A549 treated with ZK216348 at 1 μM for 4 hours (cell line): ENCODE data around the gene TEKT2. TPM values are rescaled to one million over a fixed set of nuclear protein-coding genes. Genes with fewer than 3 reads are reported as not detected.

ENCODE experiments used
- total RNA-seq: library from RNA; stranded (reverse); fragments of 200-300 nt; extraction: Qiagen RNA extraction; gene quantifications from 5 replicates; pipeline ENCODE4 v1.2.3, GENCODE V29; 2022; ENCODE audit warnings: low read depth

The TEKT2 gene, protein sequence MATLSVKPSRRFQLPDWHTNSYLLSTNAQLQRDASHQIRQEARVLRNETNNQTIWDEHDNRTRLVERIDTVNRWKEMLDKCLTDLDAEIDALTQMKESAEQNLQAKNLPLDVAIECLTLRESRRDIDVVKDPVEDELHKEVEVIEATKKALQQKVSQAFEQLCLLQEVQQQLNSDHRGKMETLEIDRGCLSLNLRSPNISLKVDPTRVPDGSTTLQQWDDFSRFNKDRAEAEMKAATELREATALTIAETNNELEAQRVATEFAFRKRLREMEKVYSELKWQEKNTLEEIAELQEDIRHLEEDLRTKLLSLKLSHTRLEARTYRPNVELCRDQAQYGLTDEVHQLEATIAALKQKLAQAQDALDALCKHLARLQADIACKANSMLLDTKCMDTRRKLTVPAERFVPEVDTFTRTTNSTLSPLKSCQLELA
- total RNA-seq: not detected in 5 replicates

GRCh38 chr1:36083635-36084496, at the start of gene TEKT2:
Gene TEKT2 (plus strand): TSS chr1:36084094. CDS start chr1:36084922, 828 bp downstream.

DNA sequence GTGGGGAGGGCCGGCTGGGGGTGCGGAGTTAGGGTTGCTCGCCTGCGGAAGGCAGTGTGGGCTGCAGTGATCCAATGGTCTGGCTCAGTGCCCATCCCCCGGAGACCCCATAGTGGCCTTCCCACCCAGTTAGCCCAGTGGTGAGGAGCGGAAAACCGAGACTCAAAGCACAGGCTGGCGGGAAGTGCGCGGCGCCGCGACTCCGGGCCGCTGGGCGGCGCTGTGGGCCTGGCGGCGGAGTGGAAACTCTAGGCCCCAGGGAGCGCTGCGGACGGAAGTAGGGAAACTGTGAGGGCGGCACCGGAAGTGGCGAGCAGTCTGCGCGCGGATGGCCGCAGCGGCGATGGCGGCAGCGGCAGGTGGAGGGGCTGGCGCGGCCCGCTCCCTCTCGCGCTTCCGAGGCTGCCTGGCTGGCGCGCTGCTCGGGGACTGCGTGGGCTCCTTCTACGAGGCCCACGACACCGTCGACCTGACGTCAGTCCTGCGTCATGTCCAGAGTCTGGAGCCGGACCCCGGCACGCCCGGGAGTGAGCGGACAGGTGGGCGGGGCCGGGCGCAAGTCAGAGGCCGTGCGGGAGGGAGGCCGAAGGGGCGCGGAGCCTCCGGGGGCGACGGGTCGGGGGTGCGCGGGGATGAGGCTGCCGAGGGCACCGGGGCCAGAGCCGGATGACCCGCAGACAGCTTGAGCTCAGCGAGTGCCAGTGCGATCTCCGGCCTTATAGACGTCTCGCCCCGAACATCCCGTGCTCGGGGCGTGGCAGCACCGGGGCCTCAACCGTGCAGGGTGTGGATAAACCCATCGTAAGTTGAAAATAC, 4.9 kb downstream of the TEKT2 start, which contains the start of gene ADPRS:
Gene ADPRS (plus strand): TSS at position 316 of the 816 bp plus-strand sequence. CDS start 13 bp downstream, at position 329.

GRCh38 chr1:36125129-36125991, 41.5 kb downstream of the TEKT2 start, which contains the start of gene COL8A2:
Gene COL8A2 (minus strand): TSS chr1:36125222. CDS start chr1:36100242, 24,980 bp downstream.

Other genes starting within 250 kb of the TEKT2 start
- 3.0 to 5.4 TPM (median 4.8 TPM) in 5 replicates for gene AGO1, start 200.9 kb upstream of the TEKT2 start, total RNA-seq
- 4.5 to 8.4 TPM (median 7.8 TPM) in 5 replicates for gene AGO3, start 153.0 kb upstream of the TEKT2 start, total RNA-seq
- gene ADPRS, start 4.8 kb downstream of the TEKT2 start, total RNA-seq: 18.7 to 30.3 TPM (median 29.0 TPM) in 5 replicates
- 0.06 to 0.15 TPM (median 0.08 TPM) in 4 of 5 replicates, not detected in the other for gene COL8A2, start 41.1 kb downstream of the TEKT2 start, total RNA-seq
- 62.4 to 92.6 TPM (median 81.1 TPM) in 5 replicates for gene TRAPPC3, start 65.4 kb downstream of the TEKT2 start, total RNA-seq
- 132 to 179 TPM (median 162 TPM) in 5 replicates for gene MAP7D1, start 72.1 kb downstream of the TEKT2 start, total RNA-seq
- 60.8 to 76.1 TPM (median 70.3 TPM) in 5 replicates for gene THRAP3, start 140.3 kb downstream of the TEKT2 start, total RNA-seq
- gene SH3D21, start 222.3 kb downstream of the TEKT2 start, total RNA-seq: 1.2 to 2.8 TPM (median 2.1 TPM) in 5 replicates
- 6.7 to 27.6 TPM (median 24.8 TPM) in 5 replicates for gene EVA1B, start 239.6 kb downstream of the TEKT2 start, total RNA-seq